Left ventricle myocardium inferior (tissue), 1 donor: Measurements from ENCODE around the gene ADAT1. TPM values are rescaled to one million over a fixed set of nuclear protein-coding genes. Genes with fewer than 3 reads are reported as not detected.

Source experiments
- DNase-seq: peaks from one replicate; pipeline ENCODE4 v3.0.0-alpha.2; 2020
- H3K27ac ChIP-seq: fragments of 200-600 bp; replicated peaks from 2 replicates; pipeline ENCODE4 v1.8.0; 2021
- H3K27me3 ChIP-seq: fragments of 200-600 bp; 2 replicates; pipeline ENCODE4 v1.8.0; 2021; ENCODE audit warnings: low read depth
- H3K36me3 ChIP-seq: fragments of 200-600 bp; 2 replicates; pipeline ENCODE4 v1.8.0; 2021
- H3K4me1 ChIP-seq: fragments of 200-600 bp; 2 replicates; pipeline ENCODE4 v1.8.0; 2021
- H3K4me3 ChIP-seq: fragments of 200-600 bp; 2 replicates; pipeline ENCODE4 v1.8.0; 2021; ENCODE audit warnings: mild to moderate bottlenecking, moderate library complexity
- H3K9me3 ChIP-seq: fragments of 200-600 bp; replicated peaks from 2 replicates; pipeline ENCODE4 v1.8.0; 2021
- CTCF ChIP-seq: fragments of 200-600 bp; IDR thresholded peaks from 2 replicates; pipeline ENCODE4 v1.8.0; 2021; ENCODE audit warnings: antibody characterized with exemption, mild to moderate bottlenecking, borderline replicate concordance
- intact Hi-C: fragments of 100-400 bp; cut with micrococcal nuclease; formaldehyde crosslinking; loops from one replicate; pipeline ENCODE4 v1.11.0; 2022
- total RNA-seq: library from RNA; stranded (reverse); fragmentation: NEBNext Ultra II Directional; extraction: Animal tissue kit (Norgen Biotek cat#: 25700); gene quantifications from one replicate; pipeline ENCODE4 v1.2.1, GENCODE V29; 2021
- donor health status: DM: no; HTN: yes; CAD: no; lungs with severe emphysema.

The ADAT1 gene
- total RNA-seq, 1 donor from 2014 or later: 28.4 TPM

- intact Hi-C loops: no loop called here
These were observed 67.2 kb downstream of the ADAT1 start, which contains the start of gene TMEM231 for GRCh38 chr16:75555707-75556430. TSS of gene TMEM231 (minus strand) at chr16:75556252. CDS start at chr16:75556209, 43 bp downstream.

GRCh38 chr16:75555213-75555706, 67.8 kb downstream of the ADAT1 start:
- Histone ChIP-seq H3K27me3 (no peaks in the 10 kb centered on the region), H3K4me3 (peak overlapping the region; percentile 98), H3K36me3 (no peaks in the 10 kb centered on the region), H3K9me3 (no peaks in the 10 kb centered on the region), H3K4me1 (peaks cover 31% of the 10 kb centered on the region), H3K27ac (peak overlapping the region; percentile 83)
- TF ChIP-seq CTCF: no peak
- intact Hi-C loops: no loop called here
- peak; percentile 84 for DNase-seq

More at GRCh38 chr16:75555707-75556430, 67.2 kb downstream of the ADAT1 start, which contains the start of gene TMEM231:
- TF ChIP-seq CTCF: peak; percentile 13
- Histone ChIP-seq H3K27ac (peak within 1 kb of the TSS; percentile 83), H3K36me3 (no peaks in the 10 kb centered on the region), H3K4me3 (peak within 1 kb of the TSS; percentile 98), H3K27me3 (no peaks in the 10 kb centered on the region), H3K9me3 (no peaks in the 10 kb centered on the region), H3K4me1 (peaks cover 31% of the 10 kb centered on the region)
- peak; percentile 99 for DNase-seq

GRCh38 chr16:75552951-75553350, 70.1 kb downstream of the ADAT1 start:
- intact Hi-C loops: no loop called here
- peak overlapping the region; percentile 57 for H3K27ac ChIP-seq

GRCh38 chr16:75550211-75550662, 72.8 kb downstream of the ADAT1 start:
- intact Hi-C loops: no loop called here
- peak overlapping the region; percentile 28 for H3K4me3 ChIP-seq

More at GRCh38 chr16:75552951-75553350, 70.1 kb downstream of the ADAT1 start:
- TF ChIP-seq CTCF: no peak
- H3K27me3 ChIP-seq: no peaks in the 10 kb centered on the region
- H3K36me3 ChIP-seq: no peaks in the 10 kb centered on the region
- H3K4me1 ChIP-seq: peaks cover 31% of the 10 kb centered on the region
- no peak for DNase-seq
- H3K4me3 ChIP-seq: no peak overlapping the region
- no peaks in the 10 kb centered on the region for H3K9me3 ChIP-seq

More at GRCh38 chr16:75550211-75550662, 72.8 kb downstream of the ADAT1 start:
- H3K4me1 ChIP-seq: peaks cover 14% of the 10 kb centered on the region
- no peak for DNase-seq
- H3K27ac ChIP-seq: peak overlapping the region; percentile 76
- H3K9me3 ChIP-seq: no peaks in the 10 kb centered on the region
- TF ChIP-seq CTCF: peak; percentile 67
- no peaks in the 10 kb centered on the region for H3K36me3 ChIP-seq
- no peaks in the 10 kb centered on the region for H3K27me3 ChIP-seq

Other genes starting within 250 kb of the ADAT1 start
- gene CFDP1, start 189.8 kb downstream of the ADAT1 start, total RNA-seq: 24.9 TPM
- gene TMEM170A, start 158.6 kb downstream of the ADAT1 start, total RNA-seq: 10.3 TPM
- gene CHST6, start 127.8 kb downstream of the ADAT1 start, total RNA-seq: 1.4 TPM
- gene CHST5, start 87.2 kb downstream of the ADAT1 start, total RNA-seq: 0.85 TPM
- 6.6 TPM for gene TMEM231, start 67.0 kb downstream of the ADAT1 start, total RNA-seq
- gene GABARAPL2, start 56.9 kb downstream of the ADAT1 start, total RNA-seq: 280 TPM
- gene KARS1, start 24.4 kb upstream of the ADAT1 start, total RNA-seq: 127 TPM
- 60.1 TPM for gene TERF2IP, start 24.5 kb upstream of the ADAT1 start, total RNA-seq
- gene CPHXL2, start 53.7 kb upstream of the ADAT1 start, total RNA-seq: not detected
- not detected for gene DUXB, start 78.2 kb upstream of the ADAT1 start, total RNA-seq
- not detected for gene CPHXL, start 103.2 kb upstream of the ADAT1 start, total RNA-seq